Stimulated activated CD4-positive, alpha-beta T cell treated with anti-CD3 and anti-CD28 coated beads, Interleukin-1b, Interleukin-23, amount 100 ng/mL, for 24 hours (primary cell): ENCODE results near the gene THRA.

Experiments used
- DNase-seq, 4 experiments: peaks; one replicate each; pipeline ENCODE4 v3.0.0-alpha.2; 2020; ENCODE audit warnings: low read depth in 4 of 4, low spot score in 1 of 4

Gene THRA, protein sequence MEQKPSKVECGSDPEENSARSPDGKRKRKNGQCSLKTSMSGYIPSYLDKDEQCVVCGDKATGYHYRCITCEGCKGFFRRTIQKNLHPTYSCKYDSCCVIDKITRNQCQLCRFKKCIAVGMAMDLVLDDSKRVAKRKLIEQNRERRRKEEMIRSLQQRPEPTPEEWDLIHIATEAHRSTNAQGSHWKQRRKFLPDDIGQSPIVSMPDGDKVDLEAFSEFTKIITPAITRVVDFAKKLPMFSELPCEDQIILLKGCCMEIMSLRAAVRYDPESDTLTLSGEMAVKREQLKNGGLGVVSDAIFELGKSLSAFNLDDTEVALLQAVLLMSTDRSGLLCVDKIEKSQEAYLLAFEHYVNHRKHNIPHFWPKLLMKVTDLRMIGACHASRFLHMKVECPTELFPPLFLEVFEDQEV

GRCh38 chr17:40062329-40063186 is at the start of gene THRA:
Gene THRA, plus strand, starts transcription at chr17:40062965. Its CDS starts 11,524 bp downstream, at chr17:40074489.
- peak in 3 of 4 experiments; percentile 32 to 61 (median 46) for DNase-seq

GRCh38 chr17:40014375-40014980 is 48.3 kb upstream of the THRA start:
- no peak for DNase-seq

- DNase-seq, result no peak
Measured at GRCh38 chr17:40015005-40015997, 47.5 kb upstream of the THRA start, which contains the start of gene CSF3. Gene CSF3, plus strand, starts transcription at chr17:40015440. Its CDS starts 35 bp downstream, at chr17:40015475.

DNA sequence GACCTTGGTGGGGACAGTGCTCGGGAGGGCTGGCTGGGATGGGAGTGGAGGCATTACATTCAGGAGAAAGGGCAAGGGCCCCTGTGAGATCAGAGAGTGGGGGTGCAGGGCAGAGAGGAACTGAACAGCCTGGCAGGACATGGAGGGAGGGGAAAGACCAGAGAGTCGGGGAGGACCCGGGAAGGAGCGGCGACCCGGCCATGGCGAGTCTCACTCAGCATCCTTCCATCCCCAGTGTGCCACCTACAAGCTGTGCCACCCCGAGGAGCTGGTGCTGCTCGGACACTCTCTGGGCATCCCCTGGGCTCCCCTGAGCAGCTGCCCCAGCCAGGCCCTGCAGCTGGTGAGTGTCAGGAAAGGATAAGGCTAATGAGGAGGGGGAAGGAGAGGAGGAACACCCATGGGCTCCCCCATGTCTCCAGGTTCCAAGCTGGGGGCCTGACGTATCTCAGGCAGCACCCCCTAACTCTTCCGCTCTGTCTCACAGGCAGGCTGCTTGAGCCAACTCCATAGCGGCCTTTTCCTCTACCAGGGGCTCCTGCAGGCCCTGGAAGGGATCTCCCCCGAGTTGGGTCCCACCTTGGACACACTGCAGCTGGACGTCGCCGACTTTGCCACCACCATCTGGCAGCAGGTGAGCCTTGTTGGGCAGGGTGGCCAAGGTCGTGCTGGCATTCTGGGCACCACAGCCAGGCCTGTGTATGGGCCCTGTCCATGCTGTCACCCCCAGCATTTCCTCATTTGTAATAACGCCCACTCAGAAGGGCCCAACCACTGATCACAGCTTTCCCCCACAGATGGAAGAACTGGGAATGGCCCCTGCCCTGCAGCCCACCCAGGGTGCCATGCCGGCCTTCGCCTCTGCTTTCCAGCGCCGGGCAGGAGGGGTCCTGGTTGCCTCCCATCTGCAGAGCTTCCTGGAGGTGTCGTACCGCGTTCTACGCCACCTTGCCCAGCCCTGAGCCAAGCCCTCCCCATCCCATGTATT is 46.5 kb upstream of the THRA start:
- no peak for DNase-seq

GRCh38 chr17:40017422-40018080 is 45.2 kb upstream of the THRA start:
- no peak for DNase-seq

DNA sequence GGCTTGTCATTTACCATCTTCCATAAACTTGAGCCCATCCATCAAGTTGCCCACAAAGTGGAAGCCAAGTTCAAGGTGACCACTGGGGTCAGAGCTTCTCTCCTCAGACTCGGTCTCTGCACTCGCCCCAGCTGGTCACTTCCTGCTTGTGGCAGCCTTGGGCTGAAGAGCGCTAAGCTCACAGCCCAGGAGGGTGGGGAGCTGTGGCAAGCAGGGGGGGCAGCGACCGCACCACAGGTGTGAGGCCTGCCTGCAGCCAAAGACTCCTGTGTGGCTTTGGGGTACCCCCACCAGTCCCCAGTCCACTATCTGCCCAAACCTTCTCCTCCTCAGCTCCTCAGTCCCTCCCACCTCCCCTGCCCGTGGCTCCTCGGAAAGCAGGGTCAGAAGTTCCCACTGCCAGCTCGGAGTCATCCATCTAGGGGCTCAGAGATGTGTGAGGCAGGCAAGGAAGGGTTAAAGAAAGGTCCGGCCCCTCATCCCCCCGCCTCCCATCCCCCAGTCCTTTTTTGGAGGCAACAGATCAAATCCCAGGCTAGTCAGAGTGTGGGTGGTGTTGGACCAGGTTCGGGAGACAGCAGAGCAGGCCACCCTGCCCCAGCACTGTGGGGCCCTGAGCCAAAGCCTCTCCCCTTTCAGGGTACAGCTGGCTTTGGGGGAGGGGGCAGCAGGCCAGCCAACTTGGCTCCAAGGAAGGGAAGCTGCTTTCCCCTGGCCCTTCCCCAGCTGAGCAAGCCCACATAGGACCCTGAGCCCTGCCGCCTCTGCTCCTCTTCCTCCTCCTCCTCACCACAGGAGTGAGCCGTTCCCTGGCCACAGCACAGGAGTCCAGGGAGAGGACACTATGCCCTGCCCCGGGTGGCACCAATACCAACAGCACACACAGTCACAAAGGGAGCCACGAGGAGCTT is 44.3 kb upstream of the THRA start:
- no peak for DNase-seq

- no peak for DNase-seq
Measured at GRCh38 chr17:40019140-40019991, 43.4 kb upstream of the THRA start.

DNA sequence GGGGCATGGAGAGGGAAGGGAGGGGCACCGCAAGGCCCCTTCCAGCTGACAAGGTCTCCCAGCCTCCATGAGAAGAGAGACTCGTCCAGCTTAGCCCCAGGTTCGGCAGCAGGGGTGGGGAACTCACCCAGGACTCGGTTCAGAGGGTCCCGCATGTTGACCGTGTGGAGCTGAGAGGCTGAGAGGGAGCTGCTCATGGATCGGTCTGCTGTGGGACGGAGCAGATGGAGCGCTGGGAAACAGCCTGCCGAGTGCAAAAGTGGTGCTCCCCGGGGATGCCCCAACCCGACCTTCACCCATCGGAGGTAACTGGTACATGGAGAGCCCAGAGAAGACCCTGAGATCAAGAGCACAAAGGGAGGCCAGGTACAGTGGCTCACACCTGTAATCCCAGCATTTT is 42.6 kb upstream of the THRA start:
- DNase-seq, result no peak

- DNase-seq, result no peak
Measured at GRCh38 chr17:40021451-40021971, 41.3 kb upstream of the THRA start.

- DNase-seq, result no peak
Measured at GRCh38 chr17:40022497-40022896, 40.3 kb upstream of the THRA start.

- no peak for DNase-seq
Measured at GRCh38 chr17:40022961-40023541, 39.7 kb upstream of the THRA start.

- DNase-seq, result no peak
Measured at GRCh38 chr17:40023590-40024292, 39.0 kb upstream of the THRA start.

- DNase-seq, result no peak
Measured at GRCh38 chr17:40024901-40025300, 37.9 kb upstream of the THRA start.

DNA sequence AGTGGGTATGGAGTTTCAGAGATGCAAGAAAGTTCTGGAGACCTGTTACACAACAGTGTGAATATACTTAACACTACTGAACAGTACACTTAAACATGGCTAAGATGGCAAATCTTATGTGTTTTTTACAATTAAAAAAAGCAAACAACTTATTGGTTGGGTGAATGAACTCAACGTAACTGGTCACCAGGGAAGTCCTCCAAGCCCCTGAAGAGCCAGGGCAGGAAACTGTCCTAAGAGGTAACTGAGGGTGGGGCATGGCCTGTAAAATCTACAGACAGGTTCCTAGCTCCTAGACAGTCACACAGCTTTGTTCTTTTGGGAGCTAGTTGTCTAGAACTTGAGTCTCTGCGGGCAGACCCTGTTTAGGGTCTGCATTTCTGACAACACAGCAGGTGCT is 37.2 kb upstream of the THRA start:
- no peak for DNase-seq
